ENCODE results near the gene YLPM1.
"Not testable (repeated sequence)": the region's sequence is repeated elsewhere in the genome, so short reads cannot be mapped to it uniquely, and the experiment has no call there.

Gene YLPM1

GRCh38 chr14:74762917-74763802 is at the start of gene YLPM1:
TSS of gene YLPM1 (plus strand) at chr14:74763316. CDS start at chr14:74763490, 174 bp downstream.
- Mint-ChIP-seq H3K4me3 (peak within 1 kb of the TSS; percentile 97), H3K27me3 (ENCODE audit: low read depth) (no peaks in the 10 kb centered on the region), H3K36me3 (ENCODE audit: low read depth) (peaks cover 26% of the 10 kb centered on the region), H3K9me3 (no peaks in the 10 kb centered on the region), H3K4me1 (ENCODE audit: low read depth) (peaks cover 44% of the 10 kb centered on the region), H3K27ac (peak within 1 kb of the TSS; percentile 90)

- no peaks in the 10 kb centered on the region for H3K9me3 Mint-ChIP-seq
- peak overlapping the region; percentile 95 for H3K4me3 Mint-ChIP-seq
- peaks cover 26% of the 10 kb centered on the region for H3K36me3 Mint-ChIP-seq (ENCODE audit: low read depth)
- peak overlapping the region; percentile 95 for H3K27ac Mint-ChIP-seq
- H3K27me3 Mint-ChIP-seq (ENCODE audit: low read depth): no peaks in the 10 kb centered on the region
- peaks cover 37% of the 10 kb centered on the region for H3K4me1 Mint-ChIP-seq (ENCODE audit: low read depth)
Measured at GRCh38 chr14:74713395-74713735, 49.8 kb upstream of the YLPM1 start.

GRCh38 chr14:74720526-74720925 is 42.6 kb upstream of the YLPM1 start:
- H3K27me3 Mint-ChIP-seq (ENCODE audit: low read depth): no peaks in the 10 kb centered on the region
- peaks cover 25% of the 10 kb centered on the region for H3K36me3 Mint-ChIP-seq (ENCODE audit: low read depth)
- H3K4me3 Mint-ChIP-seq: no peak overlapping the region
- no peaks in the 10 kb centered on the region for H3K9me3 Mint-ChIP-seq
- H3K4me1 Mint-ChIP-seq (ENCODE audit: low read depth): peaks cover 9% of the 10 kb centered on the region
- no peak overlapping the region for H3K27ac Mint-ChIP-seq

GRCh38 chr14:74723134-74723533 is 40.0 kb upstream of the YLPM1 start:
- no peak overlapping the region for H3K27ac Mint-ChIP-seq

GRCh38 chr14:74732387-74732786 is 30.7 kb upstream of the YLPM1 start:
- Mint-ChIP-seq H3K9me3 (no peaks in the 10 kb centered on the region), H3K27me3 (ENCODE audit: low read depth) (no peaks in the 10 kb centered on the region), H3K4me1 (ENCODE audit: low read depth) (no peaks in the 10 kb centered on the region), H3K36me3 (ENCODE audit: low read depth) (peaks cover 27% of the 10 kb centered on the region), H3K4me3 (no peak overlapping the region), H3K27ac (no peak overlapping the region)

More at GRCh38 chr14:74723134-74723533, 40.0 kb upstream of the YLPM1 start:
- H3K4me1 Mint-ChIP-seq (ENCODE audit: low read depth): no peaks in the 10 kb centered on the region
- peaks cover 17% of the 10 kb centered on the region for H3K36me3 Mint-ChIP-seq (ENCODE audit: low read depth)
- H3K9me3 Mint-ChIP-seq: no peaks in the 10 kb centered on the region
- no peak overlapping the region for H3K4me3 Mint-ChIP-seq
- no peaks in the 10 kb centered on the region for H3K27me3 Mint-ChIP-seq (ENCODE audit: low read depth)

- no peak overlapping the region for H3K4me3 Mint-ChIP-seq
- H3K36me3 Mint-ChIP-seq (ENCODE audit: low read depth): peaks cover 23% of the 10 kb centered on the region
- no peaks in the 10 kb centered on the region for H3K27me3 Mint-ChIP-seq (ENCODE audit: low read depth)
- no peaks in the 10 kb centered on the region for H3K4me1 Mint-ChIP-seq (ENCODE audit: low read depth)
- H3K9me3 Mint-ChIP-seq: no peaks in the 10 kb centered on the region
- no peak overlapping the region for H3K27ac Mint-ChIP-seq
Measured at GRCh38 chr14:74733221-74733620, 29.9 kb upstream of the YLPM1 start.

- peaks cover 25% of the 10 kb centered on the region for H3K36me3 Mint-ChIP-seq (ENCODE audit: low read depth)
- H3K4me1 Mint-ChIP-seq (ENCODE audit: low read depth): no peaks in the 10 kb centered on the region
- H3K9me3 Mint-ChIP-seq: no peaks in the 10 kb centered on the region
- no peak overlapping the region for H3K4me3 Mint-ChIP-seq
- no peaks in the 10 kb centered on the region for H3K27me3 Mint-ChIP-seq (ENCODE audit: low read depth)
- no peak overlapping the region for H3K27ac Mint-ChIP-seq
Measured at GRCh38 chr14:74735125-74735524, 28.0 kb upstream of the YLPM1 start.

- Mint-ChIP-seq H3K36me3 (ENCODE audit: low read depth) (peaks cover 21% of the 10 kb centered on the region), H3K27me3 (ENCODE audit: low read depth) (no peaks in the 10 kb centered on the region), H3K9me3 (no peaks in the 10 kb centered on the region), H3K4me1 (ENCODE audit: low read depth) (no peaks in the 10 kb centered on the region), H3K27ac (no peak overlapping the region), H3K4me3 (no peak overlapping the region)
Measured at GRCh38 chr14:74737753-74738325, 25.3 kb upstream of the YLPM1 start.

GRCh38 chr14:74739293-74740030 is 23.7 kb upstream of the YLPM1 start:
- H3K36me3 Mint-ChIP-seq (ENCODE audit: low read depth): peaks cover 16% of the 10 kb centered on the region
- H3K27me3 Mint-ChIP-seq (ENCODE audit: low read depth): no peaks in the 10 kb centered on the region
- no peak overlapping the region for H3K27ac Mint-ChIP-seq
- no peaks in the 10 kb centered on the region for H3K4me1 Mint-ChIP-seq (ENCODE audit: low read depth)
- no peak overlapping the region for H3K4me3 Mint-ChIP-seq
- no peaks in the 10 kb centered on the region for H3K9me3 Mint-ChIP-seq

GRCh38 chr14:74747237-74747636 is 15.9 kb upstream of the YLPM1 start:
- peaks cover 4% of the 10 kb centered on the region for H3K36me3 Mint-ChIP-seq (ENCODE audit: low read depth)
- no peak overlapping the region for H3K4me3 Mint-ChIP-seq
- no peaks in the 10 kb centered on the region for H3K4me1 Mint-ChIP-seq (ENCODE audit: low read depth)
- peaks cover 6% of the 10 kb centered on the region for H3K9me3 Mint-ChIP-seq
- H3K27me3 Mint-ChIP-seq (ENCODE audit: low read depth): peaks cover 9% of the 10 kb centered on the region
- H3K27ac Mint-ChIP-seq: no peak overlapping the region

GRCh38 chr14:74754157-74754556 is 9.0 kb upstream of the YLPM1 start:
- Mint-ChIP-seq H3K4me1 (ENCODE audit: low read depth) (no peaks in the 10 kb centered on the region), H3K27ac (no peak overlapping the region), H3K4me3 (no peak overlapping the region), H3K36me3 (ENCODE audit: low read depth) (peaks cover 6% of the 10 kb centered on the region), H3K9me3 (peaks cover 17% of the 10 kb centered on the region), H3K27me3 (ENCODE audit: low read depth) (peaks cover 4% of the 10 kb centered on the region)

GRCh38 chr14:74754899-74755298 is 8.2 kb upstream of the YLPM1 start:
- Mint-ChIP-seq H3K4me3 (no peak overlapping the region), H3K4me1 (ENCODE audit: low read depth) (no peaks in the 10 kb centered on the region), H3K36me3 (ENCODE audit: low read depth) (peaks cover 6% of the 10 kb centered on the region)

GRCh38 chr14:74756326-74756725 is 6.8 kb upstream of the YLPM1 start:
- peaks cover 17% of the 10 kb centered on the region for H3K9me3 Mint-ChIP-seq
- peaks cover 4% of the 10 kb centered on the region for H3K27me3 Mint-ChIP-seq (ENCODE audit: low read depth)
- no peak overlapping the region for H3K27ac Mint-ChIP-seq
- H3K36me3 Mint-ChIP-seq (ENCODE audit: low read depth): peaks cover 6% of the 10 kb centered on the region
- no peaks in the 10 kb centered on the region for H3K4me1 Mint-ChIP-seq (ENCODE audit: low read depth)
- no peak overlapping the region for H3K4me3 Mint-ChIP-seq

More at GRCh38 chr14:74754899-74755298, 8.2 kb upstream of the YLPM1 start:
- peaks cover 17% of the 10 kb centered on the region for H3K9me3 Mint-ChIP-seq
- peaks cover 4% of the 10 kb centered on the region for H3K27me3 Mint-ChIP-seq (ENCODE audit: low read depth)
- no peak overlapping the region for H3K27ac Mint-ChIP-seq

- not testable (repeated sequence) for H3K4me1 Mint-ChIP-seq (ENCODE audit: low read depth); H3K4me3 Mint-ChIP-seq; H3K36me3 Mint-ChIP-seq (ENCODE audit: low read depth); H3K27me3 Mint-ChIP-seq (ENCODE audit: low read depth); H3K27ac Mint-ChIP-seq; H3K9me3 Mint-ChIP-seq
Measured at GRCh38 chr14:74758505-74758904, 4.6 kb upstream of the YLPM1 start.

Measured in T-helper 1 cell treated with Interleukin-12 subunit alpha and Interleukin-12 subunit beta and Interleukin-4 antibody, amounts not matched to agents 30 μg/mL and 1 μg/mL, for 36 hours (primary cell).